DOHH2 (cell line): Measurements from ENCODE around the gene WDR7.

Source experiments
- H3F3A ChIP-seq: fragments of 200-600 bp; sonication (generic), shearing (Covaris generic); 2 replicates; pipeline ENCODE4 v1.6.0; 2016; ENCODE audit warnings: antibody characterized with exemption, mild to moderate bottlenecking; ENCODE audit not compliant: control insufficient read depth, insufficient read depth
- H3K27ac ChIP-seq: fragments of 200-600 bp; sonication (generic); 2 replicates; pipeline ENCODE4 v1.5.1; 2014; ENCODE audit warnings: low read depth, mild to moderate bottlenecking, low read length, moderate library complexity
- H3K27me3 ChIP-seq: fragments of 200-600 bp; sonication (generic); 2 replicates; pipeline ENCODE4 v1.6.1; 2014; ENCODE audit warnings: mild to moderate bottlenecking, low read length, mixed read lengths; ENCODE audit not compliant: control insufficient read depth
- H3K36me3 ChIP-seq: fragments of 200-600 bp; sonication (generic); 2 replicates; pipeline ENCODE4 v1.6.1; 2014; ENCODE audit warnings: mild to moderate bottlenecking, low read length, moderate library complexity, mixed read lengths; ENCODE audit not compliant: control insufficient read depth
- H3K4me1 ChIP-seq: fragments of 200-600 bp; sonication (generic); 2 replicates; pipeline ENCODE4 v1.6.1; 2014; ENCODE audit warnings: mild to moderate bottlenecking, low read length, mixed read lengths; ENCODE audit not compliant: control insufficient read depth
- H3K4me2 ChIP-seq: fragments of 200-600 bp; sonication (generic); 2 replicates; pipeline ENCODE4 v1.6.0; 2014; ENCODE audit warnings: mild to moderate bottlenecking, low read length, moderate library complexity
- H3K4me3 ChIP-seq: fragments of 200-600 bp; sonication (generic); 2 replicates; pipeline ENCODE4 v1.5.1; 2014; ENCODE audit warnings: mild to moderate bottlenecking, low read length, mixed read lengths
- H3K79me2 ChIP-seq: fragments of 200-600 bp; sonication (generic); 2 replicates; pipeline ENCODE4 v1.6.1; 2014; ENCODE audit warnings: mild to moderate bottlenecking, low read length, mixed read lengths; ENCODE audit not compliant: control insufficient read depth
- H3K9me2 ChIP-seq: fragments of 200-600 bp; sonication (generic); replicated peaks from 2 replicates; pipeline ENCODE4 v1.6.1; 2014; ENCODE audit warnings: mild to moderate bottlenecking, low read length, mixed read lengths; ENCODE audit not compliant: control insufficient read depth
- H3K9me3 ChIP-seq: fragments of 200-600 bp; sonication (generic); 2 replicates; pipeline ENCODE4 v1.6.1; 2014; ENCODE audit warnings: antibody characterized with exemption, low read length, mixed read lengths; ENCODE audit not compliant: control insufficient read depth, insufficient read depth
- H4K20me1 ChIP-seq: fragments of 200-600 bp; sonication (generic); 2 replicates; pipeline ENCODE4 v1.6.0; 2014; ENCODE audit warnings: low read depth, mild to moderate bottlenecking, antibody characterized with exemption, low read length, moderate library complexity; ENCODE audit not compliant: control insufficient read depth, insufficient read depth
- EZH2phosphoT487 ChIP-seq: fragments of 200-600 bp; sonication (generic); IDR thresholded peaks from 2 replicates; pipeline ENCODE4 v1.6.1; 2017; ENCODE audit warnings: borderline replicate concordance, mild to moderate bottlenecking, antibody characterized with exemption, low read length, moderate library complexity, mixed read lengths
- TF ChIP-seq, protein P1 (sequence below): fragments of 200-600 bp; sonication (generic); IDR thresholded peaks from one replicate; pipeline ENCODE4 v1.5.1; 2014; ENCODE audit warnings: antibody characterized with exemption, mild to moderate bottlenecking, low read depth, low read length; ENCODE audit not compliant: poor library complexity, severe bottlenecking

WDR7 gene

DNA sequence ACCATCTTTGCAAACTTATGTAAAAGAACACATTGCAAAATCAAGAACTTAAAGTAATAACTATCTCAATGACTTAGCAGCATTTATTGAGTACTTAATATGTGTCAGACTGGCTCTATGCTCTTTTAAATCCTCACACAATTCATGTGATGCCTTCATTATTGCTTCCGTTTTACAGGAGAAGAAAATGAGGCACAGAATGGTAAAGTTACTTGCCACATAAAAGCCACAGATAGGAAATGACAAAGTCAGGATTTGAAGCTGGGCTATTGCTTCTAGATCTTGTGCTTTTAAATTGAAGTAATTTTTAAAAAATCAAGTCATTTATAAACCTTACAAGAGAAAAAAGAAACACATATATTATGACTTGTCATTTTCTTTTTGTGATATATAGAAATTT, 174.2 kb downstream of the WDR7 start:
- no peaks in the 10 kb centered on the region for H4K20me1 ChIP-seq
- H3K4me2 ChIP-seq = no peak overlapping the region
- no peaks in the 10 kb centered on the region for H3K9me2 ChIP-seq
- no peaks in the 10 kb centered on the region for H3F3A ChIP-seq
- H3K4me3 ChIP-seq = no peak overlapping the region
- no peaks in the 10 kb centered on the region for H3K27me3 ChIP-seq
- no peaks in the 10 kb centered on the region for H3K79me2 ChIP-seq
- TF ChIP-seq EZH2phosphoT487 = no peak
- TF ChIP-seq, protein P1, sequence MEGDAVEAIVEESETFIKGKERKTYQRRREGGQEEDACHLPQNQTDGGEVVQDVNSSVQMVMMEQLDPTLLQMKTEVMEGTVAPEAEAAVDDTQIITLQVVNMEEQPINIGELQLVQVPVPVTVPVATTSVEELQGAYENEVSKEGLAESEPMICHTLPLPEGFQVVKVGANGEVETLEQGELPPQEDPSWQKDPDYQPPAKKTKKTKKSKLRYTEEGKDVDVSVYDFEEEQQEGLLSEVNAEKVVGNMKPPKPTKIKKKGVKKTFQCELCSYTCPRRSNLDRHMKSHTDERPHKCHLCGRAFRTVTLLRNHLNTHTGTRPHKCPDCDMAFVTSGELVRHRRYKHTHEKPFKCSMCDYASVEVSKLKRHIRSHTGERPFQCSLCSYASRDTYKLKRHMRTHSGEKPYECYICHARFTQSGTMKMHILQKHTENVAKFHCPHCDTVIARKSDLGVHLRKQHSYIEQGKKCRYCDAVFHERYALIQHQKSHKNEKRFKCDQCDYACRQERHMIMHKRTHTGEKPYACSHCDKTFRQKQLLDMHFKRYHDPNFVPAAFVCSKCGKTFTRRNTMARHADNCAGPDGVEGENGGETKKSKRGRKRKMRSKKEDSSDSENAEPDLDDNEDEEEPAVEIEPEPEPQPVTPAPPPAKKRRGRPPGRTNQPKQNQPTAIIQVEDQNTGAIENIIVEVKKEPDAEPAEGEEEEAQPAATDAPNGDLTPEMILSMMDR = no peak
- no peaks in the 10 kb centered on the region for H3K36me3 ChIP-seq
- H3K9me3 ChIP-seq = no peaks in the 10 kb centered on the region
- H3K27ac ChIP-seq = no peak overlapping the region
- peaks cover 4% of the 10 kb centered on the region for H3K4me1 ChIP-seq

DNA sequence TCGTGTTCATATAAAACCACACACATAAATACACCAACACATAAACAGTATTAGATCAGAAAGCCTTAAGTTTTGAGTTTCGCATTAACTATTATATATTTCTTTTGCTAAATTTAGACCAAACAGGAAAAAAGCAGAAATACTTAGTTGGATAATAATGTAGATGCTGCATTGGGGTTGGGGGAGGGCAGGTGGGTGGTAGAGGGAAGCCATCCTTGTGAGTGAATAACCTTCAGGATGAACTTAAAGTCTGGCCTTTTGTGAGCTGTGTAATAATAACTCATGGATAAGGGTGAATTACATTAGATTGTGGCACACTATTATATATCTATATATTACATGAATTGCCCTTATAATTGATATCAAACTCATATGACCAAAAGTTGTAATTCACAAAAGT, 174.7 kb downstream of the WDR7 start:
- no peaks in the 10 kb centered on the region for H3K9me2 ChIP-seq
- TF ChIP-seq EZH2phosphoT487 = no peak
- TF ChIP-seq, protein P1 = no peak
- H3F3A ChIP-seq = no peaks in the 10 kb centered on the region
- H3K79me2 ChIP-seq = no peaks in the 10 kb centered on the region
- no peaks in the 10 kb centered on the region for H3K27me3 ChIP-seq
- no peaks in the 10 kb centered on the region for H3K9me3 ChIP-seq
- H3K4me1 ChIP-seq = peaks cover 4% of the 10 kb centered on the region
- no peaks in the 10 kb centered on the region for H4K20me1 ChIP-seq
- H3K27ac ChIP-seq = no peak overlapping the region
- H3K36me3 ChIP-seq = no peaks in the 10 kb centered on the region
- no peak overlapping the region for H3K4me3 ChIP-seq
- no peak overlapping the region for H3K4me2 ChIP-seq

DNA sequence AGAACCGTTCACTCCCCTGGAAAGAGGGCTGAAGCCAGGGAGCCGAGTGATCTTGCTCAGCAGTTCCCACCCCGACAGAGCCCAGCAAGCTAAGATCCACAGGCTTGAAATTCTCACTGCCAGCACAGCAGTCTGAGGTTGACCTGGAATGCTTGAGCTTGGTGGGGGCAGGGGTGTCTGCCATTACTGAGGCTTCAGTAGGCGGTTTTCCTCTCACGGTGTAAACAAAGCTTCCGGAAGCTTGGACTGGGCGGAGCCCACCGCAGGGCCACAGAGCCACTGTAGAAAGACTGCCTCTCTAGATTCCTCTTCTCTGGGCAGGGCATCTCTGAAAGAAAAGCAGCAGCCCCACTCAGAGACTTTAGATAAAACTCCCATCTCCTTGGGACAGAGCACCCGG, 180.8 kb downstream of the WDR7 start:
- no peaks in the 10 kb centered on the region for H3K27me3 ChIP-seq

More for the DNA sequence above, 180.8 kb downstream of the WDR7 start:
- Histone ChIP-seq H3K4me1 (no peaks in the 10 kb centered on the region), H3K9me2 (no peaks in the 10 kb centered on the region), H4K20me1 (no peaks in the 10 kb centered on the region), H3K4me2 (no peak overlapping the region), H3F3A (no peaks in the 10 kb centered on the region), H3K36me3 (no peaks in the 10 kb centered on the region), H3K79me2 (no peaks in the 10 kb centered on the region), H3K27ac (no peak overlapping the region), H3K9me3 (no peaks in the 10 kb centered on the region), H3K4me3 (no peak overlapping the region)
- TF ChIP-seq, protein P1 = no peak
- TF ChIP-seq EZH2phosphoT487 = no peak
